ENCODE measurements around the gene ATP4A. TPM values are rescaled to one million over a fixed set of nuclear protein-coding genes. Genes with fewer than 3 reads are reported as not detected.
A peak's percentile ranks its signal among the peaks of the same experiment; 100 is the strongest.

The ATP4A gene
- total and polyA plus RNA-seq, 9 of the 15 experiments (the other 6 are each of a cell fraction or from before 2014, with no cell fraction given): 0.15 TPM; not detected in 8

DNA sequence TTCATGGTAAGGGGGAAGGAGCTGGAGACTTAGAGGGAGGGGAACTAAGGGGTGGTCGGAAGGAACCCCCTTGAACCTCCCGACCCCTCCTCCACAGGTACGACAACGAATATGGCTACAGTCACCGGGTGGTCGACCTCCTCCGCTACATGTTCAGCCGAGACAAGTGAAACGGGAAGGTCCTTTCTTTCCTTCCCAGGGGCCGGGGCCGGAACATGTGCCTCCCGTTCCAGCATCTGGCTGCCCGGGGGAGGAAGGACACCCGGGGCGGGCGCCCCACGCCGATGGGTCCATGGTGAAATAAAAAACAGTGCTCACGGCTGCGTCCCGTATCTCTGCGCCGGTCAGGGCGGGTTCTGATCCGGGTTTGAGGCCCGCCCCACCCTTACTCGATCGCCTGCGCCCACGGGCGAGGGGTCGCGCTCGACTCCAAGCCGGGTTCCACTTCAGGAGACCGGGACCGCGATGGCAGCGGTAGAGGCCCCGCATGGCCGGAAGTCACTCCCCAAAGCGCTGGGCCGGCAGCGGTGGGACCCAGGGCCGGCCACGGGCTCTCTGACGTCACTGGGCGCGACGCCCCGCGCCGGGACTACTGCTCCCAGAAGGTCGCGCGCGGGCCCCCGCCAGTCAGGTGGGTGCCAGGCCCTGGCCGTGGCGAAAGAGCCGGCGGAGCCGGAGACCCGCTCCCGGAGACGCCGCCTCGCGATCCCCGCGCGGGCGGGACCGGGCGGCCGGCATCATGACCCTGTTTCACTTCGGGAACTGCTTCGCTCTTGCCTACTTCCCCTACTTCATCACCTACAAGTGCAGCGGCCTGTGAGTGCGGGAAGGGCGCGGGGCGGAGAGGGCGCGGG lies 18.2 kb downstream of the ATP4A start, which contains the start of gene TMEM147 (continued):
- TF ChIP-seq, protein P1, sequence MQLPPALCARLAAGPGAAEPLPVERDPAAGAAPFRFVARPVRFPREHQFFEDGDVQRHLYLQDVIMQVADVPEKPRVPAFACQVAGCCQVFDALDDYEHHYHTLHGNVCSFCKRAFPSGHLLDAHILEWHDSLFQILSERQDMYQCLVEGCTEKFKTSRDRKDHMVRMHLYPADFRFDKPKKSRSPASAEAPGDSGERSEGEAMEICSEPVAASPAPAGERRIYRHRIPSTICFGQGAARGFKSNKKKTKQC (CRISPR knock-in tag; IDR thresholded peaks at IDR 0.05): no peak; the same call in 1 of the 2 replicates
- TF ChIP-seq SNRNP70 (optimal IDR thresholded peaks at IDR 0.05; ENCODE audit: low read depth, low read length) (no peak), KDM1A (IDR thresholded peaks at IDR 0.05) (no peak), PHF8 (IDR thresholded peaks at IDR 0.05; ENCODE audit: borderline replicate concordance, low read length) (peak; percentile 91; the same call in 1 of the 2 replicates), FOXK2 (conservative IDR thresholded peaks at IDR 0.05 in 1 of 2, IDR thresholded peaks at IDR 0.05 in 1 of 2; ENCODE audit: low read depth in 2 of 2) (0 out of 4 replicates have a peak, but pooled peaks of 1 of the 2 experiments have one; percentile 11), LEF1 (IDR thresholded peaks at IDR 0.05) (no peak), NEUROD1 (IDR thresholded peaks at IDR 0.05; ENCODE audit: borderline replicate concordance, low read depth, low read length, partially characterized antibody) (no peak), ZNF707 (CRISPR knock-in tag; conservative IDR thresholded peaks at IDR 0.05) (no peak), ELF4 (CRISPR knock-in tag; IDR thresholded peaks at IDR 0.05) (0 out of 2 replicates have a peak, but pooled peaks have one; percentile 48), MAZ (CRISPR knock-in tag; conservative IDR thresholded peaks at IDR 0.05 in 1 of 2, IDR thresholded peaks at IDR 0.05 in 1 of 2) (peak; percentile 73 to 95), PML (IDR thresholded peaks at IDR 0.05; ENCODE audit: low read length) (peak; percentile 46; the same call in 1 of the 2 replicates), ZBTB17 (CRISPR knock-in tag; IDR thresholded peaks at IDR 0.05) (peak; percentile 48; the same call in 1 of the 2 replicates), KLF6 (CRISPR knock-in tag; IDR thresholded peaks at IDR 0.05; ENCODE audit: borderline replicate concordance) (peak; percentile 22; the same call in 1 of the 2 replicates), FOXM1 (IDR thresholded peaks at IDR 0.05; ENCODE audit: low read depth) (no peak), FOXM1 (CRISPR knock-in tag; IDR thresholded peaks at IDR 0.05; ENCODE audit: low read depth) (0 out of 2 replicates have a peak, but pooled peaks have one; percentile 22), CREB3 (tag; conservative IDR thresholded peaks at IDR 0.05; ENCODE audit: low read depth) (no peak)
- TF ChIP-seq, protein P2, sequence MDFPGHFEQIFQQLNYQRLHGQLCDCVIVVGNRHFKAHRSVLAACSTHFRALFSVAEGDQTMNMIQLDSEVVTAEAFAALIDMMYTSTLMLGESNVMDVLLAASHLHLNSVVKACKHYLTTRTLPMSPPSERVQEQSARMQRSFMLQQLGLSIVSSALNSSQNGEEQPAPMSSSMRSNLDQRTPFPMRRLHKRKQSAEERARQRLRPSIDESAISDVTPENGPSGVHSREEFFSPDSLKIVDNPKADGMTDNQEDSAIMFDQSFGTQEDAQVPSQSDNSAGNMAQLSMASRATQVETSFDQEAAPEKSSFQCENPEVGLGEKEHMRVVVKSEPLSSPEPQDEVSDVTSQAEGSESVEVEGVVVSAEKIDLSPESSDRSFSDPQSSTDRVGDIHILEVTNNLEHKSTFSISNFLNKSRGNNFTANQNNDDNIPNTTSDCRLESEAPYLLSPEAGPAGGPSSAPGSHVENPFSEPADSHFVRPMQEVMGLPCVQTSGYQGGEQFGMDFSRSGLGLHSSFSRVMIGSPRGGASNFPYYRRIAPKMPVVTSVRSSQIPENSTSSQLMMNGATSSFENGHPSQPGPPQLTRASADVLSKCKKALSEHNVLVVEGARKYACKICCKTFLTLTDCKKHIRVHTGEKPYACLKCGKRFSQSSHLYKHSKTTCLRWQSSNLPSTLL (IDR thresholded peaks at IDR 0.05): no peak
- TF ChIP-seq, protein P3, sequence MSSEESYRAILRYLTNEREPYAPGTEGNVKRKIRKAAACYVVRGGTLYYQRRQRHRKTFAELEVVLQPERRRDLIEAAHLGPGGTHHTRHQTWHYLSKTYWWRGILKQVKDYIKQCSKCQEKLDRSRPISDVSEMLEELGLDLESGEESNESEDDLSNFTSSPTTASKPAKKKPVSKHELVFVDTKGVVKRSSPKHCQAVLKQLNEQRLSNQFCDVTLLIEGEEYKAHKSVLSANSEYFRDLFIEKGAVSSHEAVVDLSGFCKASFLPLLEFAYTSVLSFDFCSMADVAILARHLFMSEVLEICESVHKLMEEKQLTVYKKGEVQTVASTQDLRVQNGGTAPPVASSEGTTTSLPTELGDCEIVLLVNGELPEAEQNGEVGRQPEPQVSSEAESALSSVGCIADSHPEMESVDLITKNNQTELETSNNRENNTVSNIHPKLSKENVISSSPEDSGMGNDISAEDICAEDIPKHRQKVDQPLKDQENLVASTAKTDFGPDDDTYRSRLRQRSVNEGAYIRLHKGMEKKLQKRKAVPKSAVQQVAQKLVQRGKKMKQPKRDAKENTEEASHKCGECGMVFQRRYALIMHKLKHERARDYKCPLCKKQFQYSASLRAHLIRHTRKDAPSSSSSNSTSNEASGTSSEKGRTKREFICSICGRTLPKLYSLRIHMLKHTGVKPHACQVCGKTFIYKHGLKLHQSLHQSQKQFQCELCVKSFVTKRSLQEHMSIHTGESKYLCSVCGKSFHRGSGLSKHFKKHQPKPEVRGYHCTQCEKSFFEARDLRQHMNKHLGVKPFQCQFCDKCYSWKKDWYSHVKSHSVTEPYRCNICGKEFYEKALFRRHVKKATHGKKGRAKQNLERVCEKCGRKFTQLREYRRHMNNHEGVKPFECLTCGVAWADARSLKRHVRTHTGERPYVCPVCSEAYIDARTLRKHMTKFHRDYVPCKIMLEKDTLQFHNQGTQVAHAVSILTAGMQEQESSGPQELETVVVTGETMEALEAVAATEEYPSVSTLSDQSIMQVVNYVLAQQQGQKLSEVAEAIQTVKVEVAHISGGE (CRISPR knock-in tag; IDR thresholded peaks at IDR 0.05): peak in 1 of 3 experiments; percentile 67; a peak in 3 of 6 replicates

All from K562 (cell line).